HG03439 (cell line): ENCODE data around the gene PSMA4.
"Not testable (repeated sequence)": the region's sequence is repeated elsewhere in the genome, so short reads cannot be mapped to it uniquely, and the experiment has no call there.

Experiments used
- ATAC-seq: cut with Tn5 transposase; IDR thresholded peaks from one replicate; pipeline ENCODE4 v1.9.1; 2021; ENCODE audit warnings: mild to moderate bottlenecking, moderate library complexity; ENCODE audit not compliant: unreplicated experiment

The PSMA4 gene

GRCh38 chr15:78550815-78551214 is 10.6 kb downstream of the PSMA4 start:
- no peak for ATAC-seq

DNA sequence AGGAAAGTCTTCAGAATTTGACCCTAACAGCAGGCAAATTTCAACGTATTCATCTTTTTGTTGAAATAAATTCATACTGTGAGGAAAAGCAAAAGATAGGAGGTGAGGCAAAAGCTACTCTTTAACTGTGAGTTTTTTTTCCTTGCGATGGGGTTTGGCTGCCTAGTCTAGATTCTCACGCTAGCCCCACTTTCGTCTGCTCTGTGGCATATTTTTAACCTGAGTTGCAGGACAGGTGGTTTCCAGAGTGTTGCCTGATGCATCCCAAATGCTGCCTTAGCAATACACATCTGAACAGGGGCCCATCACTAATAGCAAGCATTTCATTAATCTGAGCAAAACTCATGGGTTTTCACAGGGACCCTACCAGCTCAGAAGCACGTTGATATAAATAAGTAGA is 11.7 kb downstream of the PSMA4 start:
- ATAC-seq: no peak

GRCh38 chr15:78552597-78552996 is 12.4 kb downstream of the PSMA4 start:
- ATAC-seq: no peak

DNA sequence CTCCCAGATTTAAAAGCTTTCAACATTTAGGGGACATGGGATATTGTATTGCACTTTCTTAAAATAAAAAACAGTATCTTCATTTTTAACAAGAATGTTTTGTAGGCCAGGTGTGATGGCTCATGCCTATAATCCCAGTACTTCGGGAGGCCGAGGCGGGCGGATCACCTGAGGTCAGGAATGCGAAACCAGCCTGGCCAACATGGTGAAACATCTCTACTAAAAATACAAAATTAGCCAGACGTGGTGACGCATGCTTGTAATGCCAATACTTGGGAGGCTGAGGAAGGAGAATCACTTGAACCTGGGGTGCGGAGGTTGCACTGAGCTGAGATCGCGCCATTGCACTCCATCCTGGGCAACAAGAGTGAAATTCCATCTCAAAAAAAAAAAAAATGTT is 20.0 kb downstream of the PSMA4 start:
- not testable (repeated sequence) for ATAC-seq

- ATAC-seq: no peak
These were observed 21.2 kb downstream of the PSMA4 start for GRCh38 chr15:78561490-78561889.

DNA sequence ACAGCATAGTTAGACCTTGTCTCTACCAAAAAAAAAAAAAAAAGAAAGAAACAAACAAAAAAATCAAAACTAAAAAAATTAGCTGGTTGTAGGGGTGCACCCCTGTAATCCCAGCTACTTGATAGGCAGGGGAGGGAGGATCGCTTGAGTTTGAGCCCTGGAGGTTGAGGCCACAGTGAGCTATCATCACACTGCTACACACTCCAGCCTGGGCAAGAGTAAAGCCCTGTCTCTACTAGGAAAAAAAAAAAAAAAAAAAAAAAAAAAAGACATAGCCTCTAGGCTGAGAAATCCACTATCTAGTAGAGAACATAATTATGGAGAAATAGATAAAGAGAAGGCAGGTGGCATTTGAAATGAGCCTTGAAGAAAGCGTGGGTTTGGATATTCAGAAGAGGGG is 22.8 kb downstream of the PSMA4 start:
- no peak for ATAC-seq

DNA sequence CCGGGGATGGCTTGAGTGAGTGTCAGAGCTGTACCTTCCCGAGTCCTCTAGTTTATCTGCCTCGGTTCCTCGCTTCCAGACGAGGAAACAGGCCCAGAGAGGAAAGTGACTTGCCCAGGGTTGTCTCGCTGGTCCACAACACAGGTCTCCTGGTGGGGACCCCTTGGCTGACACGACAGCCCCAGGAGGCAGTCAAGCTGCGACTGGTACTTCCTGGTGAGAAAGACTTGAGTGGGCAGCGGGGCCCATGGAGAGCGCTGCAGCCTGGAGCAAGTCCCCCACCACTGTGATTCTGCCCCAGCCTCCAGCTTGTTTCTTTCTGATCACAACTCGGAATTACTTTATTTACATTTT is 24.5 kb downstream of the PSMA4 start:
- peak; percentile 19 for ATAC-seq

- peak; percentile 68 for ATAC-seq
These were observed 25.1 kb downstream of the PSMA4 start, which contains the start of gene CHRNA5 for GRCh38 chr15:78565097-78565950. Gene CHRNA5, plus strand, starts transcription at chr15:78565520. Its CDS starts 200 bp downstream, at chr15:78565720.

DNA sequence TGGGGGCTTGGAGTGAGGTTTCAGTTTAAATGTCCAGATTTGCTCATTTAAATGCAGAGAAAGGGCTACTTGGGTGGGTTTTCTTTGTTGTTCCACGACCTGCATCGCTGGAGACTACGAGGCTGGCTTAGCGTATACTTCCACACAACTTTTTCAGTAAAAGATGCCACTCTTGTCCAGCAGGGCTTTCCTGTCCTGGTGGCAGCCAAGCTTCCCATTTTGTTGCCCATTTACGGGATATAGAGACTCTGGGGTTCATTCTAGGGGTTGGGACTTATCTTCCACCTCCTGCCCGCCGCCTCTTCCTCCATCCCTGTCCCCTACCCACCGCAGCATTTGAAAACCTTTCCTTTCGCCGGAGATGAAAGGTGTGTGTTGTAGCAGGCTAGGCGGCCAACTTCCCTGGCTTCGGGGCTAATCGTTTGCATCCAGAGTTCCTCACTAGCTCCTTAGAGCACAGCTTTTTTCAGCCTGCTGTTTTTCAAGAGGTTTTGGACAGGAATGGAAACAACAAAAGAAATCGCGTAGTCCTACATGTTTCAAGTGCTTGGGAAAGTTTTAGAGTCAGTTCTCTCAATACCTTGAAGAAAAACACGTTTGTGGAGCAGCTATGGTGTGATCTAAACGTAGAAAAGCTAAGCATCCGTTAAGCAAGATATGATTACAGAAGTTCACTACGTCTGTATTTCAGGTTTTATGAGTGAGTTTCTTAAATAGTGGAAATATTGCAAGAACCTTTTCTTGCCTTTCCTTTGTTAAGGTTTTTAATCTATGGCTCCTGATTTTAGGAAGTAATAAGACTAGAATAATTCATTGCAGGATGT is 25.9 kb downstream of the PSMA4 start:
- ATAC-seq: no peak

DNA sequence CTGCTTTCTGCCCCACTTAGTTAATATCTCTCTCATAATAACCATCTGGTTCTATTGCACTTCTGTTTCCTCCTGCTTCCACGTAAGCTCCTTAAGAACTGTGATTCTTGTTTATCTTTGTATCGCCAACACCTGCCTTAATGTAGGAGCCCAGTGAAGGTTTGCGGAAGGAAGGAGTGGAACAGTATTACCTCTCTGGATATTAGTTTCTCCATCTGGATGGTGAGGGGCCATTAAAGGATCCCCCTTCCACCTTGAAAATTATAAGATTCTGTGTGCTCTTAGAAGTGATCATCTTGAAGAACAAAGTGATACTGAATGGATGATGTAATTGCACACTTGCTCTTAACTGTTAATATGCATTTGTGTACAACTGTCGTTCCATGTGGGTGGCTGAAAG is 27.3 kb downstream of the PSMA4 start:
- no peak for ATAC-seq

GRCh38 chr15:78570710-78571109 is 30.5 kb downstream of the PSMA4 start:
- ATAC-seq: no peak

DNA sequence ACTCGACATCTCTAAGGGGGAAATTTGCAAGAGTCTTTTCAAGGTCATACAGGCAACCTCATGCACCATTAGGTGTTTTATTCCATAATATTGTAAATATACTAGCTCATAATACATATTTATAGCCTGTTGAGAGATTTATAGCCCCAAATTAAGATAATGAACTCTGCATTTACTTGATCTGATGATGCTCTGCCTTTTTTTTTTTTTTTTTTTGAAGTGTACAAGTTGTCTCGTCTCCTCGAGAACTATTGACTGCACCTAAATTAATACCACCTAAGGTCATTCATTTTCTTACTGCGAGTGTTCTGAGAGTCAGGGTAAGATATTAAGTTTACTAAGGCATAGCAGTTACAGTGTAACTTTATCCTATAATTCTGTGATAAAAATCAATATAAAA is 31.1 kb downstream of the PSMA4 start:
- ATAC-seq: no peak

DNA sequence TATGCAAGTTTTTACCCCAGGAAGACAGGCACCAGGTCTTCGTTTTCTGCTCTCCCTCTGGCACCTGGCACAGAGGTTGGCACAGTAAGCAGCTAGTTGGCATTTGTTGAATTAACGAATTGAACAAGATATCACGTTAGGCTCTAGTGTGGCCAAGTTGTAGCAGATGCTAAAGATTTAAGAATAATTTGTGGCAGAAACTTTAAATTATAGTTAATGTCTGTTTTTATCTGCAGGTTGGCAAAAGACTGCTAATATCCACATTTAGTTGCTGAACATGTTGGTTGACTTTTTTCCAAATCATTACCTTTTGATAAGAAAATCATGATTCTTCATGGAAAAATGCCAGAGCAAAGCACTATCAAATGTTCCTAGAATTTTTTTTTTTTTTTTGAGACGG is 33.2 kb downstream of the PSMA4 start:
- no peak for ATAC-seq

DNA sequence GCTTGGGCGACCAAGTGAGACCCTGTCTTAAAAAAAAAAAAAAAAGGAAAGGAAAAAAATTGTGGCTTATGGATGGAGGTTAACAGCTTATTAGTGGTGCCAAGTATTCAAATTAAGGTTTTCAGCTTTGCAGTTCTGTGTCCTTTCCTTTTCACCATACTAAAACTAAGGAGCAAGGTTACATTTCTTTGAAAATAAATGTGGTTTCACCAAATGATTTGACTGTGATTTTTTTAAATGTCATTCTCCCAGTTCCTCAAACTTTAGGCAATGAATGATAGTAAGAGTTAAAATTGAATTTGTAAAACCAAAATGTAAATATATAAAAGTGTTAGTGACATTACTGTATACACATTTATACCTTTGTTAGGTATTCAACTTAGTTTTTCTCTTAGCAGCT is 34.7 kb downstream of the PSMA4 start:
- no peak for ATAC-seq

- ATAC-seq: no peak
These were observed 57.3 kb downstream of the PSMA4 start for GRCh38 chr15:78597583-78597982.

DNA sequence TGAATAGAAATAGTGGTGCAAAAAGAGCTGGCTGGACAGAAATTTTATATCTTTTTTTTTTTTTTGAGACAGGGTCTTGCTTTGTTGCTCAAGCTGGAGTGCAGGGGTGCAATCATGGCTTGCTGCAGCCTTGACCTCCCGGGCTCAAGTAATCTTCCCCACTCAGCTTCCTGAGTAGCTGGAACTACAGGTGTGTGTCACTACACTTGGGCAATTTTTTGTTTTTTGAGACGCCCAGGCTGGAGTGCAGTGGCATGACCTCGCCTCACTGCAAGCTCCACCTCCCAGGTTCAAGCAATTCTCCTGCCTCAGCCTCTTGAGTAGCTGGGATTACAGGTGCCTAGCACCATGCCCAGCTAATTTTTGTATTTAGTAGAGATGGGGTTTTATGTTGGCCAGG is 58.1 kb downstream of the PSMA4 start:
- no peak for ATAC-seq

- ATAC-seq: no peak
These were observed 58.9 kb downstream of the PSMA4 start for GRCh38 chr15:78599189-78599588.
